Esophagus squamous epithelium (tissue), 5 donors: ENCODE results near the gene WASL. TPM values are rescaled to one million over a fixed set of nuclear protein-coding genes. Genes with fewer than 3 reads are reported as not detected.
A peak's percentile ranks its signal among the peaks of the same experiment; 100 is the strongest.

Experiments
- DNase-seq: peaks from one replicate; lab custom pipeline; 2025; lab: John Stamatoyannopoulos, UW
- H3K27ac ChIP-seq, 4 donors: fragments of 200-600 bp; sonication (generic); one replicate each; pipeline ENCODE4 v1.5.1; 2016 to 2019; ENCODE audit warnings: mild to moderate bottlenecking in 1 of 4
- H3K27me3 ChIP-seq, 4 donors: fragments of 200-600 bp; sonication (generic); 1 replicate in 3 of 4; 2 replicates in 1 of 4; pipeline versions ENCODE4 v1.5.1 to v1.6.0; 2017 to 2021; ENCODE audit warnings: antibody characterized with exemption in 1 of 4
- H3K36me3 ChIP-seq, 3 donors: fragments of 200-600 bp; sonication (generic); one replicate each; pipeline ENCODE4 v1.5.1; 2016 to 2019
- H3K4me1 ChIP-seq, 3 donors: fragments of 200-600 bp; sonication (generic); one replicate each; pipeline ENCODE4 v1.5.1; 2017 to 2019
- H3K4me3 ChIP-seq, 4 donors: fragments of 200-600 bp; sonication (generic); 1 replicate in 3 of 4; 2 replicates in 1 of 4; pipeline ENCODE4 v1.5.1; 2016 to 2019; ENCODE audit warnings: mild to moderate bottlenecking in 2 of 4, moderate library complexity in 1 of 4
- H3K9me3 ChIP-seq, 3 donors: fragments of 200-600 bp; sonication (generic); one replicate each; pipeline ENCODE4 v1.5.1; 2016 to 2019
- CTCF ChIP-seq, 6 experiments: fragments of 450-650 bp in 4 of 6; fragments of 200-600 bp in 2 of 6; sonication (generic) in 2 of 6; IDR thresholded peaks; one replicate each; pipeline ENCODE4 v1.5.1; 2016 to 2019; ENCODE audit warnings: antibody characterized with exemption in 6 of 6, mild to moderate bottlenecking in 4 of 6, moderate library complexity in 4 of 6
- POLR2A ChIP-seq, 4 donors: fragments of 450-650 bp; IDR thresholded peaks; one replicate each; pipeline ENCODE4 v1.6.1; 2017; ENCODE audit warnings: antibody characterized with exemption in 4 of 4, mild to moderate bottlenecking in 4 of 4, moderate library complexity in 3 of 4
- WGBS, 2 donors: methylation state at CpG; one replicate each; pipeline ENCODE4 v1.1.5; 2018; 5-methylcytosine and 5-hydroxymethylcytosine counted together
- intact Hi-C: fragments of 100-400 bp; cut with DNase I; formaldehyde crosslinking; loops from one replicate; pipeline ENCODE4 v1.15.0; 2022
- total RNA-seq, 4 donors: library from RNA; depleted of rRNA; stranded (reverse); fragments of >200 nt; gene quantifications; one replicate each; pipeline ENCODE4 v1.1.0, GENCODE V29; 2016
- donor health status: DM: yes; HTN: yes; CAD: no.

WASL gene
- total RNA-seq, 4 donors from 2014 or later, result 26.0 to 34.6 (median 31.3) TPM

- no peak for TF ChIP-seq POLR2A (IDR thresholded peaks at IDR 0.05)
- TF ChIP-seq CTCF (IDR thresholded peaks at IDR 0.05), result no peak
- no peak for DNase-seq
- H3K4me1 ChIP-seq, result no peaks in the 10 kb centered on the region
- no peaks in the 10 kb centered on the region for H3K27me3 ChIP-seq
- H3K4me3 ChIP-seq, result no peak overlapping the region
- intact Hi-C loops, result no loop called here
- H3K27ac ChIP-seq, result no peak overlapping the region
- H3K36me3 ChIP-seq, result peaks cover 0 to 60% (median 0%) of the 10 kb centered on the region in 3 donors
- WGBS, 2 donors, result 77 to 87% methylated on average over 2 of the region's 2 CpGs
- H3K9me3 ChIP-seq, result no peaks in the 10 kb centered on the region
These were observed 67.2 kb downstream of the WASL start for GRCh38 chr7:123681561-123681960.

GRCh38 chr7:123680580-123680979, 68.2 kb downstream of the WASL start:
- Histone ChIP-seq H3K9me3 (no peaks in the 10 kb centered on the region), H3K27me3 (no peaks in the 10 kb centered on the region), H3K36me3 (peaks cover 0 to 59% (median 0%) of the 10 kb centered on the region in 3 donors), H3K4me1 (peaks cover 0 to 4% (median 0%) of the 10 kb centered on the region in 3 donors), H3K4me3 (no peak overlapping the region), H3K27ac (no peak overlapping the region)
- 88 to 94% methylated on average over 3 of the region's 3 CpGs for WGBS, 2 donors
- DNase-seq, result no peak
- intact Hi-C loops, result no loop called here
- TF ChIP-seq POLR2A (IDR thresholded peaks at IDR 0.05) (no peak), CTCF (IDR thresholded peaks at IDR 0.05) (no peak)

GRCh38 chr7:123679614-123680013, 69.2 kb downstream of the WASL start:
- DNase-seq, result no peak
- H3K36me3 ChIP-seq, result peaks cover 0 to 50% (median 0%) of the 10 kb centered on the region in 3 donors
- H3K27ac ChIP-seq, result no peak overlapping the region
- no peak overlapping the region for H3K4me3 ChIP-seq
- no peaks in the 10 kb centered on the region for H3K27me3 ChIP-seq
- 90 to 94% methylated on average over 3 of the region's 3 CpGs for WGBS, 2 donors
- TF ChIP-seq POLR2A (IDR thresholded peaks at IDR 0.05), result no peak
- TF ChIP-seq CTCF (IDR thresholded peaks at IDR 0.05), result no peak
- intact Hi-C loops, result no loop called here
- peaks cover 0 to 13% (median under 1%) of the 10 kb centered on the region in 3 donors for H3K4me1 ChIP-seq
- H3K9me3 ChIP-seq, result no peaks in the 10 kb centered on the region

GRCh38 chr7:123677061-123677715, 71.6 kb downstream of the WASL start:
- no peak overlapping the region for H3K27ac ChIP-seq
- 77 to 88% methylated on average over 2 of the region's 2 CpGs for WGBS, 2 donors
- peaks cover 0 to 27% (median 0%) of the 10 kb centered on the region in 3 donors for H3K36me3 ChIP-seq
- intact Hi-C loops, result no loop called here
- peaks cover 3 to 29% (median 7%) of the 10 kb centered on the region in 3 donors for H3K4me1 ChIP-seq
- no peaks in the 10 kb centered on the region for H3K9me3 ChIP-seq
- DNase-seq, result no peak
- no peak overlapping the region for H3K4me3 ChIP-seq
- H3K27me3 ChIP-seq, result no peaks in the 10 kb centered on the region
- TF ChIP-seq POLR2A (IDR thresholded peaks at IDR 0.05) (no peak), CTCF (IDR thresholded peaks at IDR 0.05) (no peak)

- Histone ChIP-seq H3K27ac (peak overlapping the region in 1 of 4 donors; percentile 30), H3K36me3 (peaks cover 0 to 10% (median 0%) of the 10 kb centered on the region in 3 donors)
- intact Hi-C loops, result no loop called here
These were observed 73.7 kb downstream of the WASL start for GRCh38 chr7:123675181-123675473.

More at GRCh38 chr7:123675181-123675473, 73.7 kb downstream of the WASL start:
- no peak overlapping the region for H3K4me3 ChIP-seq
- peaks cover 3 to 29% (median 7%) of the 10 kb centered on the region in 3 donors for H3K4me1 ChIP-seq
- TF ChIP-seq POLR2A (IDR thresholded peaks at IDR 0.05) (no peak), CTCF (IDR thresholded peaks at IDR 0.05) (no peak)
- DNase-seq, result no peak
- no peaks in the 10 kb centered on the region for H3K27me3 ChIP-seq
- no peaks in the 10 kb centered on the region for H3K9me3 ChIP-seq
